Naive thymus-derived CD4-positive, alpha-beta T cell (primary cell): ENCODE results near the gene RTN1. TPM values are rescaled to one million over a fixed set of nuclear protein-coding genes. Genes with fewer than 3 reads are reported as not detected.

Source experiments
- ATAC-seq: fragments of 150-1000 bp; cut with Tn5 transposase; 2 replicates; pipeline ENCODE4 v1.10.0; 2021; ENCODE audit warnings: mild to moderate bottlenecking, moderate library complexity
- CTCF ChIA-PET: fragments of 350-600 bp; sonication (Branson Sonifier 250); formaldehyde crosslinking; loops from one replicate; lab custom pipeline; 2021; ENCODE audit warnings: antibody characterized with exemption; lab: Charles Lee
- POLR2A ChIA-PET: fragments of 350-600 bp; sonication (Branson Sonifier 250); formaldehyde crosslinking; loops from one replicate; lab custom pipeline; 2021; ENCODE audit warnings: antibody characterized with exemption, inconsistent platforms; lab: Charles Lee
- DNase-seq, 9 donors: peaks; one replicate each; pipeline versions ENCODE4 v3.0.0 to v3.0.0-alpha.2; 2020 to 2022; ENCODE audit warnings: mixed read lengths in 1 of 9
- H3K27ac ChIP-seq: one replicate; pipeline ENCODE4 v1.7.0; 2013; ENCODE audit warnings: mild to moderate bottlenecking, low read depth, low read length, moderate library complexity
- H3K27me3 ChIP-seq, 2 donors: one replicate each; pipeline ENCODE4 v1.7.0; 2013; ENCODE audit warnings: low read length in 2 of 2, mild to moderate bottlenecking in 2 of 2, moderate library complexity in 2 of 2; ENCODE audit not compliant: control insufficient read depth in 2 of 2, insufficient read depth in 2 of 2
- H3K36me3 ChIP-seq, 3 experiments: 1 replicate in 2 of 3; 2 replicates in 1 of 3; pipeline ENCODE4 v1.7.0; 2013; ENCODE audit warnings: low read length in 3 of 3, mild to moderate bottlenecking in 3 of 3, moderate library complexity in 1 of 3; ENCODE audit not compliant: insufficient read depth in 3 of 3, control insufficient read depth in 2 of 3
- H3K4me1 ChIP-seq, 2 donors: one replicate each; pipeline ENCODE4 v1.7.0; 2013; ENCODE audit warnings: low read length in 2 of 2, mild to moderate bottlenecking in 2 of 2, moderate library complexity in 1 of 2; ENCODE audit not compliant: control insufficient read depth in 2 of 2, insufficient read depth in 2 of 2
- H3K4me3 ChIP-seq: 2 replicates; pipeline ENCODE4 v1.7.0; 2013; ENCODE audit warnings: mild to moderate bottlenecking, low read length
- H3K9me3 ChIP-seq, 3 experiments: 1 replicate in 2 of 3; 2 replicates in 1 of 3; pipeline ENCODE4 v1.7.0; 2013; ENCODE audit warnings: low read length in 3 of 3; ENCODE audit not compliant: control insufficient read depth in 2 of 3
- H3K27ac Mint-ChIP-seq, 9 donors: one replicate each; pipeline ENCODE4 v1.8.0; 2020 to 2022; ENCODE audit warnings: mixed read lengths in 9 of 9, mild to moderate bottlenecking in 8 of 9, moderate library complexity in 5 of 9, inconsistent platforms in 2 of 9
- H3K27me3 Mint-ChIP-seq, 5 donors: one replicate each; pipeline ENCODE4 v1.8.0; 2021 to 2022; ENCODE audit warnings: mixed read lengths in 5 of 5, mild to moderate bottlenecking in 1 of 5
- H3K36me3 Mint-ChIP-seq, 5 donors: one replicate each; pipeline ENCODE4 v1.8.0; 2020 to 2022; ENCODE audit warnings: mixed read lengths in 5 of 5, mild to moderate bottlenecking in 3 of 5, inconsistent platforms in 1 of 5
- H3K4me1 Mint-ChIP-seq, 7 donors: one replicate each; pipeline ENCODE4 v1.8.0; 2020 to 2022; ENCODE audit warnings: mixed read lengths in 7 of 7, mild to moderate bottlenecking in 3 of 7, inconsistent platforms in 1 of 7
- H3K4me3 Mint-ChIP-seq, 10 donors: one replicate each; pipeline ENCODE4 v1.8.0; 2020 to 2022; ENCODE audit warnings: mild to moderate bottlenecking in 10 of 10, mixed read lengths in 10 of 10, moderate library complexity in 6 of 10, inconsistent platforms in 2 of 10
- H3K9me3 Mint-ChIP-seq, 11 donors: one replicate each; pipeline ENCODE4 v1.8.0; 2020 to 2022; ENCODE audit warnings: mixed read lengths in 11 of 11, mild to moderate bottlenecking in 4 of 11, inconsistent platforms in 1 of 11, moderate library complexity in 1 of 11
- intact Hi-C, 2 donors: fragments of 100-400 bp; cut with micrococcal nuclease; formaldehyde crosslinking; loops; one replicate each; pipeline ENCODE4 v1.15.1; 2023
- polyA plus RNA-seq, 2 donors: library from polyadenylated mRNA; unstranded; fragments of 300-500 nt; fragmentation: Illumina TruSeq; gene quantifications; one replicate each; pipeline ENCODE4 v1.2.3, GENCODE V29; 2021
- total RNA-seq, 6 experiments: library from RNA in 5 of 6; stranded (reverse) in 5 of 6; gene quantifications; 1 replicate in 5 of 6; 2 replicates in 1 of 6; pipeline ENCODE4 v1.2.3 and lab custom pipeline; 2021 to 2026

RTN1 gene
- total and polyA plus RNA-seq, 7 experiments from 2014 or later, result 0.24 to 9.4 (median 0.77) TPM; not detected in 3

DNA sequence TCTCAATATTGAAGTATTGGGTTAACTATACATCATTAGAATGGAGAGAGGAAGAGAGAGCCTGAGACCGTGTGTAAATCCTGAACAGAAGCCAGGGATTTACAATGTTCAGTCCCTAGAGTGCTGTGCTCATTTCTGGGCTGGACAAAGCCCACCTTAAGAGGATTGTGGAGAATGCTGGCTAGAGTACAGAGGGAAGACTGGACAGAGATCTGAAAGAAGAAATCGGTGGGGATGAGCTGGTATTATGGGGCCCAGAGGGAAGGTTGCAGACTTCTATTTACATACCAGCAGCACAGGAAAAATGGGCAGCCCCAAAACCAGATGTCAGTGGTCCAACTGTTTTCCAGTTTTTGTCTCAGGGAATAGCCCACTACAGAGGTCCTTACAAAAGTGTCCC, 42.3 kb downstream of the RTN1 start:
- H3K27me3 Mint-ChIP-seq, result peaks cover 3 to 31% (median 26%) of the 10 kb centered on the region in 5 donors
- Histone ChIP-seq H3K4me1 (no peaks in the 10 kb centered on the region), H3K27ac (no peak overlapping the region), H3K27me3 (no peaks in the 10 kb centered on the region), H3K36me3 (no peaks in the 10 kb centered on the region), H3K9me3 (no peaks in the 10 kb centered on the region), H3K4me3 (no peak overlapping the region)
- H3K27ac Mint-ChIP-seq, result no peak overlapping the region
- intact Hi-C loops, result no loop called here
- DNase-seq (no peak), ATAC-seq (no peak)
- peaks cover 0 to 3% (median 0%) of the 10 kb centered on the region in 11 donors for H3K9me3 Mint-ChIP-seq
- no peak overlapping the region for H3K4me3 Mint-ChIP-seq
- H3K4me1 Mint-ChIP-seq, result peaks cover 0 to 3% (median 0%) of the 10 kb centered on the region in 7 donors
- H3K36me3 Mint-ChIP-seq, result no peaks in the 10 kb centered on the region
- ChIA-PET POLR2A (no interaction called here), CTCF (no interaction called here)

DNA sequence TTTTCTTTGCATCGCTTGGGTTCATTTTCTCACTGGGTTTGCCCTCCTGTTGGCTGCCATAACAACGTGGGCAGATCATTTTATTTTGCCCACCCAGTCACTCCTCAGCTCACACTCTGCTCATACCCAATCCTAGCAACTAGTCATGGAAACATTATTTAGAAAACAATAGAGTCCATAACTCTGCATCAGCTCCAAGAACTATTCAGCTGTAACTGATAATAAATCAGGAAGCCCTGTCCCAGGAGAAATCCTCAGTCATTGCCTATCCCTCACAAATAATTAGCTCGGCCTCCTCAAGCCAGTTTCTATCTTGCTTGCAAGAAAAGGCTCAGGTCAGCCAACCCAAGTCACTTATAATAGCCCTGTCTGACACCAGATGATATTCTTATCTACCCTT, 43.2 kb downstream of the RTN1 start:
- ChIA-PET CTCF (no interaction called here), POLR2A (no interaction called here)
- Mint-ChIP-seq H3K27me3 (peaks cover 3 to 32% (median 31%) of the 10 kb centered on the region in 5 donors), H3K4me1 (peaks cover 0 to 3% (median 0%) of the 10 kb centered on the region in 7 donors), H3K36me3 (no peaks in the 10 kb centered on the region), H3K9me3 (peaks cover 0 to 3% (median 0%) of the 10 kb centered on the region in 11 donors), H3K4me3 (no peak overlapping the region), H3K27ac (no peak overlapping the region)
- ATAC-seq (no peak), DNase-seq (no peak)
- intact Hi-C loops, result no loop called here
- H3K27me3 ChIP-seq, result no peaks in the 10 kb centered on the region
- no peaks in the 10 kb centered on the region for H3K9me3 ChIP-seq
- no peak overlapping the region for H3K27ac ChIP-seq
- no peak overlapping the region for H3K4me3 ChIP-seq
- no peaks in the 10 kb centered on the region for H3K36me3 ChIP-seq
- H3K4me1 ChIP-seq, result no peaks in the 10 kb centered on the region

DNA sequence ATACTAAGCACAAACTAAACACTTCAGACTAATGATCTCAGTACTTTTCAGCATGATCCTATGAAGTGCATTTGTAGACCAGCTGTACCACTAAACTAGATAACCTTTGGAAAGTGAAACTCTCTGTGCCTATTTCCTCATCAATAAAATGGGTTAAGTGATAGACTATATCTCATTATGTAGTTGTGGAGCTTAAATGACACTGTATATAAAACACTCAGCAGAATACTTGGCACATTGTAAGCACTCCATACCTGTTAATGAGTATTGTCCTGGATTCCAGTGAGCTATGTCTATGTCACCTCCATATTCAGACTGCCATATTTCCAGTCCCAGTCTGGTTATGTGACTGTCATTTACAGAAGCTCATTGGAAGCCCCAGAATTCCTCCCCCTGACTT, 44.4 kb downstream of the RTN1 start:
- no peaks in the 10 kb centered on the region for H3K36me3 ChIP-seq
- ATAC-seq (no peak), DNase-seq (no peak)
- H3K9me3 Mint-ChIP-seq, result peaks cover 0 to 3% (median 0%) of the 10 kb centered on the region in 11 donors
- peaks cover 0 to 33% (median 29%) of the 10 kb centered on the region in 5 donors for H3K27me3 Mint-ChIP-seq
- intact Hi-C loops, result no loop called here
- ChIA-PET POLR2A (no interaction called here), CTCF (no interaction called here)
- H3K27ac Mint-ChIP-seq, result no peak overlapping the region
- H3K9me3 ChIP-seq, result no peaks in the 10 kb centered on the region
- H3K4me1 Mint-ChIP-seq, result peaks cover 0 to 3% (median 0%) of the 10 kb centered on the region in 7 donors
- no peaks in the 10 kb centered on the region for H3K4me1 ChIP-seq
- no peak overlapping the region for H3K27ac ChIP-seq
- no peak overlapping the region for H3K4me3 ChIP-seq
- H3K4me3 Mint-ChIP-seq, result no peak overlapping the region
- H3K27me3 ChIP-seq, result no peaks in the 10 kb centered on the region
- H3K36me3 Mint-ChIP-seq, result no peaks in the 10 kb centered on the region

DNA sequence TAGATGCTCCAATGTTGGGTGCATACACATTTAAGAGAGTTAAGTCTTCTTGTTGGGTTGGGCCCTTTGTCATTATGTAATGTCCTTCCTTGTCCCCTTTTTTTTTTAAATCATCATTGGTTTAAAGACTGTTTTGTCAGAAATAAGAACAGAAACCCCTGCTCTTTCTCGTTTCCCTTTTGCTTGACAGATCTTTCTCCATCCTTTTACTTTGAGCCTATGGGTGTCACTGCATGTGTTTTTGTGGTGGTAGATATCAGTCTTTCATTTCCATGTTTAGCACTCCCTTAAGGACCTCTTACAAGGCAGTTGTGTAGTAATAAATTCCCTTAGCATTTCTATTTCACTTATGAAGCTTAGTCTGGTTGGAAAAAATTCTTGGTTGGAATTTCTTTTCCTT, 47.4 kb downstream of the RTN1 start:
- Mint-ChIP-seq H3K27me3 (peaks cover 0 to 24% (median 19%) of the 10 kb centered on the region in 5 donors), H3K4me3 (no peak overlapping the region), H3K9me3 (peaks cover 0 to 4% (median 0%) of the 10 kb centered on the region in 11 donors), H3K36me3 (no peaks in the 10 kb centered on the region), H3K27ac (no peak overlapping the region), H3K4me1 (no peaks in the 10 kb centered on the region)
- Histone ChIP-seq H3K27me3 (no peaks in the 10 kb centered on the region), H3K4me3 (no peak overlapping the region), H3K27ac (no peak overlapping the region), H3K4me1 (no peaks in the 10 kb centered on the region), H3K9me3 (no peaks in the 10 kb centered on the region), H3K36me3 (no peaks in the 10 kb centered on the region)
- intact Hi-C loops, result no loop called here
- ChIA-PET POLR2A (no interaction called here), CTCF (no interaction called here)
- ATAC-seq (no peak), DNase-seq (no peak)

GRCh38 chr14:59819446-59820088, 51.0 kb downstream of the RTN1 start:
- H3K9me3 ChIP-seq, result no peaks in the 10 kb centered on the region
- H3K4me3 ChIP-seq, result no peak overlapping the region
- Mint-ChIP-seq H3K4me1 (no peaks in the 10 kb centered on the region), H3K27me3 (peaks cover 0 to 17% (median 13%) of the 10 kb centered on the region in 5 donors), H3K9me3 (peaks cover 0 to 3% (median 0%) of the 10 kb centered on the region in 11 donors), H3K4me3 (no peak overlapping the region), H3K27ac (no peak overlapping the region), H3K36me3 (no peaks in the 10 kb centered on the region)
- intact Hi-C loops, result no loop called here
- H3K27me3 ChIP-seq, result no peaks in the 10 kb centered on the region
- ChIA-PET POLR2A (no interaction called here), CTCF (no interaction called here)
- no peaks in the 10 kb centered on the region for H3K36me3 ChIP-seq
- DNase-seq, result no peak
- H3K4me1 ChIP-seq, result no peaks in the 10 kb centered on the region
- no peak for ATAC-seq
- H3K27ac ChIP-seq, result no peak overlapping the region

GRCh38 chr14:59816941-59817340, 53.6 kb downstream of the RTN1 start:
- H3K27ac ChIP-seq, result no peak overlapping the region
- ChIA-PET CTCF (no interaction called here), POLR2A (no interaction called here)
- ATAC-seq, result no peak
- Mint-ChIP-seq H3K27me3 (peaks cover 0 to 9% (median 6%) of the 10 kb centered on the region in 5 donors), H3K4me1 (no peaks in the 10 kb centered on the region), H3K36me3 (no peaks in the 10 kb centered on the region), H3K4me3 (no peak overlapping the region), H3K9me3 (peaks cover 0 to 4% (median 0%) of the 10 kb centered on the region in 11 donors), H3K27ac (no peak overlapping the region)
- no peaks in the 10 kb centered on the region for H3K4me1 ChIP-seq
- H3K9me3 ChIP-seq, result no peaks in the 10 kb centered on the region
- no peak overlapping the region for H3K4me3 ChIP-seq
- H3K27me3 ChIP-seq, result no peaks in the 10 kb centered on the region
- DNase-seq, result no peak
- intact Hi-C loops, result no loop called here
- H3K36me3 ChIP-seq, result no peaks in the 10 kb centered on the region

DNA sequence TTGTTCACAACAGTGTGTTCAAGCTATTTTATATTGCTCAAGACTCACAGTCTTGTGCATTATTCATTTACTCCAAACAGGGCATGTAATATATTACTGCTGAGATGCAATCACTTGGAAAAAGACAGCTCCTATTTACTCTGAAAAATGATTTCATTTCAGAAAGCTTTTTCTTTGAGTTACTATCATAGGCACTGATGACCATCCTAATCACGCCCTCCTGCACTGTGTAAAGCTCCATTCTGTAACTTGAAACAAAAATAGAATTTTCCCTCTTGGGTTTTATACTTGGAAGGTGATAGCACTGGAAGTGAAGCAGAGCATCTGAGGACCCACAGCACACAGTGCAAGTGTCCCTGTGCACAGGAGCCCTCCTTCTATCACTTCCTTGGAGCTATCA, 55.6 kb downstream of the RTN1 start:
- H3K27me3 ChIP-seq, result no peaks in the 10 kb centered on the region
- H3K4me1 ChIP-seq, result no peaks in the 10 kb centered on the region
- Mint-ChIP-seq H3K9me3 (peaks cover 0 to 4% (median 0%) of the 10 kb centered on the region in 11 donors), H3K4me1 (no peaks in the 10 kb centered on the region), H3K4me3 (no peak overlapping the region), H3K27ac (no peak overlapping the region), H3K27me3 (peaks cover 0 to 20% (median 13%) of the 10 kb centered on the region in 5 donors), H3K36me3 (no peaks in the 10 kb centered on the region)
- ChIA-PET CTCF (no interaction called here), POLR2A (no interaction called here)
- DNase-seq (no peak), ATAC-seq (no peak)
- H3K9me3 ChIP-seq, result no peaks in the 10 kb centered on the region
- H3K27ac ChIP-seq, result no peak overlapping the region
- H3K36me3 ChIP-seq, result no peaks in the 10 kb centered on the region
- intact Hi-C loops, result no loop called here
- H3K4me3 ChIP-seq, result no peak overlapping the region
